ENCODE results near the gene TIPIN.
"Not testable (repeated sequence)": the region's sequence is repeated elsewhere in the genome, so short reads cannot be mapped to it uniquely, and the experiment has no call there.

The TIPIN gene

DNA sequence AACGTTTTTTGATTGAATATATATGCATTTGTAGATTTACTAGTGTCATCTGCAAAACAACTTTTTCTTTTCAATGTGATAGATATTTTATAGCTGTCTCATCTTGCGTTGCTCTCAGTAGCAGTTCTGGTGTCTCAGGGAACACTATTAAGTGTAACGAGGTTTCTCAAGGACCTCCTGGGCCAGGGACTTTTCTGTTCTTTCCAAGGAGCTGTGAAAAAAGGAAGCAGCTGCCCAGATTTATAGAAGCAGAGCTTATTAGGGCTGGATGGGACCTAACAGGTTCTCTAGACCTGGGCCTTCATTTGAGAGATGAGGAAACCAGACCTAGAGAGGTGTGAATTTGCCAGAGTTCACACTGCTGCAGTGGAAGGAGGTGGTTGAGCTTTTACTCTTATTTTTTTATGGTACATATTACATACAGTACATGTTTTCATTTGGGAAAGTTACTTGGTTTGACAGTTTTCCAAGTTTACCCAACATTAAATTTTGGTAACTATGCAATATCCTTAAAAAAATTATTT, 46.3 kb upstream of the TIPIN start:
- FAIRE-seq (no peak), DNase-seq (ENCODE audit: insufficient read length, low spot score) (no peak)
- no peak for TF ChIP-seq CTCF (IDR thresholded peaks at IDR 0.05; ENCODE audit: insufficient read depth, missing control alignments)

DNA sequence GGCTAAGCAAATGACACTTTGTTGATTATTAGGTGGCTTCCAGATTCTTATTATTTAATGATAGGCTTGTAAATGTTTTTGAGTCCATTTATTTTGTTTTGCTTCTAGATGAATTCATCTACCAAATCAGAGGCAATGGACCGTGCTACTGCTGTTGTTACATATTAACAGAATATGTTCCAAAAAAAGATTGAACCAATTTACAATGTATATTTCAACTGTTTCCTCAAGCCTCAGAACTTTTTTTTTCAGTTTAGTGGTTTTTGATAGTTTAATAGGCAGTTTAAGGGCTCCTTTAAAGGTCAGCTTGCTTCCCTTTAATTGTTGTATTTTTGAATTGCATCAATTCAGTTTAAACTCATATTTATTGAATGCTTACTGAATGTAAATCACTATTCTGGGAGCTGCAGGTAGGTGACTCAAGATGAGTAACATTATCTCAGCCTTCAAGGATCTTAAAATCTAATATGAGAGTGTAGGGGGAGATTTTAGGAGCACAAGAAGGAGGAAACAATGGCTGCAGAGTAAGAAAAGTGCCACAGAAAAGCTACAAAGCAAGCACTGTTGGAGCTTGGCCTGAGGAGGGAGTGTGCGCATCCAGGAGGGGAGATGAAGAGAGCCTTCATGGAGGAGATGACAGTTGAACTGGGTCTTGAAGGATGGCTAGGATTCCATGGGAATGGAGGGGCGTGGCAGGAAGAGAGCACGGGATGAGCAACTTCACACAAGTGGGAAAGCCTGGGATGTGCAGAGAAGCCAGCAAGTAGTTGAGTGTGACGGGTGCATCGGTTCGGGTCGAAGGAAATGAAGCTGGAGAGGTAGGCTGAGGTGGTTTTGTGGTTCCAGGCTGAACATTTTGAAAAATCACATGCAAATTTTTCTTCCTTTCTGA, 44.9 kb upstream of the TIPIN start:
- FAIRE-seq (no peak), DNase-seq (ENCODE audit: insufficient read length, low spot score) (no peak)
- no peak for TF ChIP-seq CTCF (IDR thresholded peaks at IDR 0.05; ENCODE audit: insufficient read depth, missing control alignments)

GRCh38 chr15:66400351-66400774, 43.9 kb upstream of the TIPIN start:
- DNase-seq (ENCODE audit: insufficient read length, low spot score) = no peak
- TF ChIP-seq CTCF (IDR thresholded peaks at IDR 0.05; ENCODE audit: insufficient read depth, missing control alignments) = no peak
- no peak for FAIRE-seq

GRCh38 chr15:66399276-66399675, 42.8 kb upstream of the TIPIN start:
- DNase-seq (ENCODE audit: insufficient read length, low spot score) = no peak
- no peak for TF ChIP-seq CTCF (IDR thresholded peaks at IDR 0.05; ENCODE audit: insufficient read depth, missing control alignments)
- FAIRE-seq = no peak

GRCh38 chr15:66394915-66395314, 38.4 kb upstream of the TIPIN start:
- FAIRE-seq (no peak), DNase-seq (ENCODE audit: insufficient read length, low spot score) (no peak)
- TF ChIP-seq CTCF (IDR thresholded peaks at IDR 0.05; ENCODE audit: insufficient read depth, missing control alignments) = no peak

DNA sequence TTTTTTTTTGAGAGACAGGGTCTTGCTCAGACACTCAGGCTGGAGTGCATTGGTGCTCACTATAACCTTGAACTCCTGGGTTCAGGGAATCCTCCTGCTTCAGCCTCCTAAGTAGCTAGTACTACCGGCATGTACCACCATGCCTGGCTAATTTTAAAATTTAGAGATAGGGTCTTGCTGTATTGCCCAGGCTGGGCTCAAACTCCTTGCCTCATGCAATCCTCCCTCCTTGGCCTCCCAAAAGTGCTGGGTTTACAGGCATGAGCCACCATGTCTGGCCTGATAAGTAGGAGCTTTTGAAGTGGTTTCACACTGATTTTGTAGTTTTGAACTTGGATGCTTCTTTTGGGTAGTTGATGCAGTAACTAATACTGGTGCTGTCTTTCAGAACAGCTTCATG, 38.0 kb upstream of the TIPIN start:
- FAIRE-seq (no peak), DNase-seq (ENCODE audit: insufficient read length, low spot score) (no peak)
- no peak for TF ChIP-seq CTCF (IDR thresholded peaks at IDR 0.05; ENCODE audit: insufficient read depth, missing control alignments)

DNA sequence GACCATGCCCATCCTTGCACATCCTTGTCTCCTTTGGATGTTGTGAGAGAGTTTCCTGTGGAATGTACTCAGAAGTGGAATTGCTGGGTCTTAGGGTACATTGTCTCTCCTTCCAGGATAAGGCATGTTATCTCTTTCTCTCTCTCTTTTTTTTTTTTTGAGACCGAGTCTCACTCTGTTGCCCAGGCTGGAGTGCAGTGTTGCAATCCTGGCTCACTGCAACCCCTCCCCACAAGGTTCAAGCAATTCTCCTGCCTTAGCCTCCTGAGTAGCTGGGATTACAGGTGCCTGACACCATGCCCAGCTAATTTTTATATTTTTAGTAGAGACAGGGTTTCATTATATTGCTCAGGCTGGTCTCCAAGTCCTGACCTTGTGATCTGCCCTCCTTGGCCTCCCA, 36.6 kb upstream of the TIPIN start:
- not testable (repeated sequence) for FAIRE-seq; DNase-seq (ENCODE audit: insufficient read length, low spot score)

Data from D721Med (cell line).